Nephron (organoid): Measurements from ENCODE around the gene SLC22A3.
A peak's percentile ranks its signal among the peaks of the same experiment; 100 is the strongest.

Source experiments
- H3K27ac Mint-ChIP-seq, 3 experiments: 2 replicates each; pipeline ENCODE4 v1.8.0; 2020; ENCODE audit warnings: mixed read lengths in 3 of 3, mild to moderate bottlenecking in 2 of 3, moderate library complexity in 1 of 3
- H3K27me3 Mint-ChIP-seq: 2 replicates; pipeline ENCODE4 v1.8.0; 2021; ENCODE audit warnings: low read depth, mild to moderate bottlenecking, moderate library complexity, mixed read lengths
- H3K36me3 Mint-ChIP-seq: 2 replicates; pipeline ENCODE4 v1.8.0; 2020; ENCODE audit warnings: low read depth, mixed read lengths
- H3K4me1 Mint-ChIP-seq: 2 replicates; pipeline ENCODE4 v1.8.0; 2020; ENCODE audit warnings: mixed read lengths
- H3K4me3 Mint-ChIP-seq, 3 experiments: 2 replicates each; pipeline ENCODE4 v1.8.0; 2020; ENCODE audit warnings: mild to moderate bottlenecking in 3 of 3, mixed read lengths in 3 of 3, moderate library complexity in 2 of 3
- H3K9me3 Mint-ChIP-seq: 2 replicates; pipeline ENCODE4 v1.8.0; 2020; ENCODE audit warnings: mixed read lengths
- CTCF ChIP-seq, 3 experiments: fragments of 200-600 bp; sonication (generic); IDR thresholded peaks; one replicate each; pipeline ENCODE4 v1.5.0; 2021; ENCODE audit warnings: antibody characterized with exemption in 3 of 3; ENCODE audit not compliant: unreplicated experiment in 3 of 3

SLC22A3 gene

GRCh38 chr6:160455081-160455480, 106.9 kb downstream of the SLC22A3 start:
- Mint-ChIP-seq H3K4me3 (peak overlapping the region in 2 of 3 experiments; percentile 1 to 3), H3K27ac (no peak overlapping the region), H3K4me1 (peaks cover 13% of the 10 kb centered on the region), H3K27me3 (no peaks in the 10 kb centered on the region), H3K9me3 (peaks cover 5% of the 10 kb centered on the region), H3K36me3 (no peaks in the 10 kb centered on the region)
- no peak for TF ChIP-seq CTCF (IDR thresholded peaks at IDR 0.05; ENCODE audit: unreplicated experiment in 3 of 3)

GRCh38 chr6:160455541-160456213, 107.5 kb downstream of the SLC22A3 start:
- H3K27ac Mint-ChIP-seq: no peak overlapping the region
- no peaks in the 10 kb centered on the region for H3K27me3 Mint-ChIP-seq
- peak; percentile 96 to 99 (median 99) for TF ChIP-seq CTCF (IDR thresholded peaks at IDR 0.05; ENCODE audit: unreplicated experiment in 3 of 3)
- H3K4me1 Mint-ChIP-seq: peaks cover 13% of the 10 kb centered on the region
- H3K36me3 Mint-ChIP-seq: no peaks in the 10 kb centered on the region
- H3K4me3 Mint-ChIP-seq: no peak overlapping the region
- H3K9me3 Mint-ChIP-seq: peaks cover 3% of the 10 kb centered on the region

GRCh38 chr6:160456214-160456546, 108.0 kb downstream of the SLC22A3 start:
- Mint-ChIP-seq H3K27ac (no peak overlapping the region), H3K4me3 (no peak overlapping the region), H3K27me3 (no peaks in the 10 kb centered on the region), H3K4me1 (peaks cover 13% of the 10 kb centered on the region), H3K36me3 (no peaks in the 10 kb centered on the region), H3K9me3 (no peaks in the 10 kb centered on the region)
- TF ChIP-seq CTCF (IDR thresholded peaks at IDR 0.05; ENCODE audit: unreplicated experiment in 3 of 3): no peak

GRCh38 chr6:160457823-160458222, 109.6 kb downstream of the SLC22A3 start:
- no peak overlapping the region for H3K27ac Mint-ChIP-seq
- H3K9me3 Mint-ChIP-seq: no peaks in the 10 kb centered on the region
- H3K4me3 Mint-ChIP-seq: no peak overlapping the region
- TF ChIP-seq CTCF (IDR thresholded peaks at IDR 0.05; ENCODE audit: unreplicated experiment in 3 of 3): no peak
- peaks cover 13% of the 10 kb centered on the region for H3K4me1 Mint-ChIP-seq
- H3K36me3 Mint-ChIP-seq: no peaks in the 10 kb centered on the region
- H3K27me3 Mint-ChIP-seq: peaks cover 1% of the 10 kb centered on the region

- Mint-ChIP-seq H3K36me3 (no peaks in the 10 kb centered on the region), H3K27me3 (peaks cover 8% of the 10 kb centered on the region)
Measured at GRCh38 chr6:160461641-160462040, 113.5 kb downstream of the SLC22A3 start.

More at GRCh38 chr6:160461641-160462040, 113.5 kb downstream of the SLC22A3 start:
- Mint-ChIP-seq H3K27ac (no peak overlapping the region), H3K4me1 (no peaks in the 10 kb centered on the region), H3K4me3 (no peak overlapping the region), H3K9me3 (peaks cover 5% of the 10 kb centered on the region)
- TF ChIP-seq CTCF (IDR thresholded peaks at IDR 0.05; ENCODE audit: unreplicated experiment in 3 of 3): no peak
